H1 (cell line): ENCODE measurements around the gene COL17A1. TPM values are rescaled to one million over a fixed set of nuclear protein-coding genes. Genes with fewer than 3 reads are reported as not detected.

ENCODE experiments used
- ATF3 ChIP-seq: IDR thresholded peaks from 2 replicates; pipeline ENCODE4 v1.6.1; 2011; ENCODE audit warnings: low read depth, mild to moderate bottlenecking, low read length; ENCODE audit not compliant: insufficient read depth
- E2F6 ChIP-seq: IDR thresholded peaks from 2 replicates; pipeline ENCODE4 v1.6.1; 2012; ENCODE audit warnings: inconsistent platforms
- EP300 ChIP-seq, 2 experiments: IDR thresholded peaks; 1 replicate in 1 of 2; 2 replicates in 1 of 2; pipeline ENCODE4 v1.6.1; 2011 to 2012; ENCODE audit warnings: low read depth in 2 of 2, low read length in 2 of 2, mild to moderate bottlenecking in 2 of 2, borderline replicate concordance in 1 of 2, inconsistent platforms in 1 of 2, moderate library complexity in 1 of 2
- HDAC6 ChIP-seq: IDR thresholded peaks from one replicate; pipeline ENCODE4 v1.7.1; 2012; ENCODE audit warnings: low read depth, mild to moderate bottlenecking, inconsistent platforms, low read length, moderate library complexity
- NANOG ChIP-seq: IDR thresholded peaks from 2 replicates; pipeline ENCODE4 v1.6.1; 2011; ENCODE audit warnings: low read length, low read depth, mild to moderate bottlenecking, inconsistent platforms; ENCODE audit not compliant: insufficient read depth, poor library complexity, severe bottlenecking
- RFX5 ChIP-seq: IDR thresholded peaks from 2 replicates; pipeline ENCODE4 v1.6.1; 2011; ENCODE audit warnings: low read depth, low read length, improper control_type of control experiment, borderline replicate concordance
- SP4 ChIP-seq: IDR thresholded peaks from 2 replicates; pipeline ENCODE4 v1.6.1; 2012; ENCODE audit warnings: low read length, inconsistent platforms
- USF2 ChIP-seq: IDR thresholded peaks from 2 replicates; pipeline ENCODE4 v1.6.1; 2011; ENCODE audit warnings: low read length, improper control_type of control experiment
- polyA plus RNA-seq, 7 experiments: library from polyadenylated mRNA; depleted of rRNA in 3 of 7; stranded (reverse) in 5 of 7; unstranded in 2 of 7; fragments of >200 nt in 5 of 7; fragments of 200-250 nt in 2 of 7; gene quantifications; 1 replicate in 5 of 7; 2 replicates in 1 of 7; 4 replicates in 1 of 7; pipeline versions ENCODE4 v1.2.1 to v1.2.3, GENCODE V29; 2011 to 2013; ENCODE audit warnings: missing spikeins in 2 of 7, mixed read lengths in 2 of 7
- total RNA-seq: library from RNA; stranded (reverse); fragmentation: NEBNext Ultra II Directional; extraction: Animal tissue kit (Norgen Biotek cat#: 25700); gene quantifications from 2 replicates; pipeline ENCODE4 v1.2.1, GENCODE V29; 2021

COL17A1 gene
- total and polyA plus RNA-seq, 2 of the 8 experiments (the other 6 are each of a cell fraction or from before 2014, with no cell fraction given): 0.35 to 0.37 TPM

GRCh38 chr10:103983367-103983911, 102.2 kb downstream of the COL17A1 start (continued):
- no peak for TF ChIP-seq E2F6
- TF ChIP-seq ATF3: no peak
- TF ChIP-seq HDAC6: no peak
- no peak for TF ChIP-seq SP4
- TF ChIP-seq USF2: no peak
- no peak for TF ChIP-seq EP300 (IDR thresholded peaks at IDR 0.05; ENCODE audit: borderline replicate concordance in 1 of 2, low read depth in 2 of 2, low read length in 2 of 2)
- TF ChIP-seq RFX5: no peak
- TF ChIP-seq NANOG: no peak
